ENCODE results near the gene HNF4A. TPM values are rescaled to one million over a fixed set of nuclear protein-coding genes. Genes with fewer than 3 reads are reported as not detected.

The HNF4A gene
- total and polyA plus RNA-seq, 2 donors (not counting 3 experiments of a cell fraction or from before 2014, with no cell fraction given): not detected

DNA sequence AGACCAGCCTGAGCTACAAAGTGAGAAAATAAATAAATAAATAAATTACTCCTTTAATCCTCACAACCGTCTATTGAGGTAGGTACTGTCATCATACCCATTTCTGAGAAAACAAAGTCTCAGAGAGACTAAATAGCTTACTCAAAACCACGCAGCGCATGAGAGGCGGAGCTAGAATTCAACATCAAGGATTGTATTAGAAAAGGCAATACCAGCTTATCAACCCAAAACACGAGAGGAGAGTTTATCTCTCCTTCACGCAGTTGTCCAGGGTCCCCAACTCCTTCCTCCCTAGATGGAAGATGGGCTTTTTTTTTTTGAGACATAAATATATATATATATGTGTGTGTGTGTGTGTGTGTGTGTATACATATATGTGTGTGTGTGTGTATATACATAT, 12.2 kb downstream of the HNF4A start:
- no peaks in the 10 kb centered on the region for H4K20me1 ChIP-seq (replicated peaks; ENCODE audit: control insufficient read depth, extremely low read depth, insufficient read depth, low read length)
- no peaks in the 10 kb centered on the region for H3K27me3 ChIP-seq (ENCODE audit: control insufficient read depth in 2 of 2, insufficient read depth in 2 of 2, low read length in 2 of 2)
- no peak overlapping the region for H3K9ac ChIP-seq (replicated peaks; ENCODE audit: extremely low read depth, insufficient read depth, low read length)
- no peak overlapping the region for H2AFZ ChIP-seq (ENCODE audit: low read depth, low read length)
- H3K79me2 ChIP-seq (ENCODE audit: control insufficient read depth, insufficient read depth, low read length): no peaks in the 10 kb centered on the region
- dilution Hi-C loops (cut with MboI; ENCODE audit: extremely low pct_ligation_motif_present, low sequenced_read_pairs) (no loop called here), intact Hi-C loops (cut with micrococcal nuclease) (no loop called here)
- no peak for DNase-seq (ENCODE audit: low read depth, low spot score)
- H3K27ac ChIP-seq (ENCODE audit: insufficient read depth, low read depth, low read length): no peak overlapping the region
- ChIA-PET CTCF (no interaction called here), POLR2A (no interaction called here)
- H3K9me3 ChIP-seq (replicated peaks; ENCODE audit: control insufficient read depth, insufficient read depth, low read length): no peaks in the 10 kb centered on the region
- no peak overlapping the region for H3K4me3 ChIP-seq (replicated peaks in 1 of 3; ENCODE audit: insufficient read depth in 1 of 3, low read depth in 1 of 3, low read length in 3 of 3)
- FAIRE-seq: no peak
- no TSS peak for BruUV-seq (replicated peaks)
- H3K4me2 ChIP-seq (ENCODE audit: insufficient read depth, low read length): no peak overlapping the region
- H3K4me1 ChIP-seq (ENCODE audit: control insufficient read depth, extremely low read depth, insufficient read depth, low read length): no peaks in the 10 kb centered on the region
- no peak for TF ChIP-seq JUN (IDR thresholded peaks at IDR 0.05; ENCODE audit: borderline replicate concordance, insufficient read depth, insufficient read length, low read depth)
- no peak for TF ChIP-seq MYC (IDR thresholded peaks at IDR 0.05; ENCODE audit: low read depth, low read length)
- TF ChIP-seq, protein P1, sequence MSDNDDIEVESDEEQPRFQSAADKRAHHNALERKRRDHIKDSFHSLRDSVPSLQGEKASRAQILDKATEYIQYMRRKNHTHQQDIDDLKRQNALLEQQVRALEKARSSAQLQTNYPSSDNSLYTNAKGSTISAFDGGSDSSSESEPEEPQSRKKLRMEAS (IDR thresholded peaks at IDR 0.05; ENCODE audit: insufficient read depth, insufficient read length): no peak
- TF ChIP-seq GATA2 (IDR thresholded peaks at IDR 0.05; ENCODE audit: insufficient read depth, insufficient read length, low read depth, low read length): no peak
- no peak for TF ChIP-seq EZH2 (IDR thresholded peaks at IDR 0.05; ENCODE audit: borderline replicate concordance, low read depth, low read length, severe bottlenecking)
- H3K36me3 ChIP-seq (ENCODE audit: control insufficient read depth in 2 of 2, extremely low read depth in 1 of 2, insufficient read depth in 2 of 2, low read length in 2 of 2): no peaks in the 10 kb centered on the region
- no peaks in the 10 kb centered on the region for H3K9me1 ChIP-seq (replicated peaks; ENCODE audit: control insufficient read depth, extremely low read depth, insufficient read depth, low read length)

DNA sequence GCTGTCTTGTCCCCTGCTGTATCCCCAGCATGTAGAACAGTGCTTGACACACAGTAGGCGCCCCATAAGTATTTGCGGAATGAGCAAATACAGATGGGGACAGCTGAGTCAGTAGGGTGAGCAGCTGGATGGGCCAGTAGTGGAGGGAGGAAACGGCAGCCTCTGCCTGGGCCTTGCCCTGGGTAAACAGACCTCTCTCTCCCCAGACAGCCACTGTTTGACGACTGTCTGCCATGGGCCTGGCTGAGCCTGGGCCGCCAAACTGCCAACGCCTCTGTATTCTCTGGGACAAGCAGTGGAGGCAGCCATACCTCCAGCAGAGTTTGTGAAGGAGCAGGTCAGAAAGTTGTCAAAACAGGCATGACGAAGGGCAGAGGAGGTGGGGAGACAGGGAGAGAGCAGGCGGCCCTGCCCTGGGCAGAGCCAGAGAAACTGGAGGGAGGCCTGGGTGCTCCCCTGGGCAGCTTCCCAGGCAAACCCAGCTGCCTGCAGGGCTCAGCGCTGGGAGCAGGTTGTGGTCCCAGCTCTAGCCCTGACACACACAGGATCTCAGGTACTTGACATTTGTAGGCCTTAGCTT, 15.2 kb downstream of the HNF4A start:
- Histone ChIP-seq H3K9me1 (replicated peaks; ENCODE audit: control insufficient read depth, extremely low read depth, insufficient read depth, low read length) (no peaks in the 10 kb centered on the region), H3K9me3 (replicated peaks; ENCODE audit: control insufficient read depth, insufficient read depth, low read length) (no peaks in the 10 kb centered on the region), H3K4me1 (ENCODE audit: control insufficient read depth, extremely low read depth, insufficient read depth, low read length) (no peaks in the 10 kb centered on the region), H3K79me2 (ENCODE audit: control insufficient read depth, insufficient read depth, low read length) (no peaks in the 10 kb centered on the region), H2AFZ (ENCODE audit: low read depth, low read length) (no peak overlapping the region), H3K36me3 (ENCODE audit: control insufficient read depth in 2 of 2, extremely low read depth in 1 of 2, insufficient read depth in 2 of 2, low read length in 2 of 2) (no peaks in the 10 kb centered on the region), H3K27me3 (ENCODE audit: control insufficient read depth in 2 of 2, insufficient read depth in 2 of 2, low read length in 2 of 2) (no peaks in the 10 kb centered on the region), H3K4me3 (replicated peaks in 1 of 3; ENCODE audit: insufficient read depth in 1 of 3, low read depth in 1 of 3, low read length in 3 of 3) (no peak overlapping the region), H3K27ac (ENCODE audit: insufficient read depth, low read depth, low read length) (no peak overlapping the region), H3K4me2 (ENCODE audit: insufficient read depth, low read length) (no peak overlapping the region), H4K20me1 (replicated peaks; ENCODE audit: control insufficient read depth, extremely low read depth, insufficient read depth, low read length) (no peaks in the 10 kb centered on the region), H3K9ac (replicated peaks; ENCODE audit: extremely low read depth, insufficient read depth, low read length) (no peak overlapping the region)
- no peak for FAIRE-seq
- POLR2A ChIA-PET: no interaction called here
- intact Hi-C loops (cut with micrococcal nuclease) (no loop called here), dilution Hi-C loops (cut with MboI; ENCODE audit: extremely low pct_ligation_motif_present, low sequenced_read_pairs) (no loop called here)
- DNase-seq (ENCODE audit: low read depth, low spot score): no peak
- no peak for TF ChIP-seq POLR2AphosphoS5 (IDR thresholded peaks at IDR 0.05; ENCODE audit: insufficient read depth, low read depth, low read length)
- TF ChIP-seq, protein P2, sequence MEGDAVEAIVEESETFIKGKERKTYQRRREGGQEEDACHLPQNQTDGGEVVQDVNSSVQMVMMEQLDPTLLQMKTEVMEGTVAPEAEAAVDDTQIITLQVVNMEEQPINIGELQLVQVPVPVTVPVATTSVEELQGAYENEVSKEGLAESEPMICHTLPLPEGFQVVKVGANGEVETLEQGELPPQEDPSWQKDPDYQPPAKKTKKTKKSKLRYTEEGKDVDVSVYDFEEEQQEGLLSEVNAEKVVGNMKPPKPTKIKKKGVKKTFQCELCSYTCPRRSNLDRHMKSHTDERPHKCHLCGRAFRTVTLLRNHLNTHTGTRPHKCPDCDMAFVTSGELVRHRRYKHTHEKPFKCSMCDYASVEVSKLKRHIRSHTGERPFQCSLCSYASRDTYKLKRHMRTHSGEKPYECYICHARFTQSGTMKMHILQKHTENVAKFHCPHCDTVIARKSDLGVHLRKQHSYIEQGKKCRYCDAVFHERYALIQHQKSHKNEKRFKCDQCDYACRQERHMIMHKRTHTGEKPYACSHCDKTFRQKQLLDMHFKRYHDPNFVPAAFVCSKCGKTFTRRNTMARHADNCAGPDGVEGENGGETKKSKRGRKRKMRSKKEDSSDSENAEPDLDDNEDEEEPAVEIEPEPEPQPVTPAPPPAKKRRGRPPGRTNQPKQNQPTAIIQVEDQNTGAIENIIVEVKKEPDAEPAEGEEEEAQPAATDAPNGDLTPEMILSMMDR (IDR thresholded peaks at IDR 0.05; ENCODE audit: extremely low read depth in 1 of 2, insufficient read depth in 1 of 2, low read depth in 1 of 2, low read length in 2 of 2): no peak
- no TSS peak for BruUV-seq (replicated peaks)
- CTCF ChIA-PET: no interaction called here
